Activated CD4-positive, alpha-beta T cell treated with anti-CD3 and anti-CD28 coated beads, Interleukin-2, amount 10 ng/mL, durations not matched to agents 7 days and 5 days (primary cell): ENCODE measurements around the gene NEDD4. TPM values are rescaled to one million over a fixed set of nuclear protein-coding genes. Genes with fewer than 3 reads are reported as not detected.
"Not testable (repeated sequence)": the region's sequence is repeated elsewhere in the genome, so short reads cannot be mapped to it uniquely, and the experiment has no call there.

Source experiments
- CTCF ChIA-PET: fragments of 350-600 bp; sonication (Branson Sonifier 250); formaldehyde crosslinking; loops from one replicate; lab custom pipeline; 2021; ENCODE audit warnings: antibody characterized with exemption; lab: Charles Lee
- POLR2A ChIA-PET: fragments of 350-600 bp; sonication (Branson Sonifier 250); formaldehyde crosslinking; loops from one replicate; lab custom pipeline; 2021; ENCODE audit warnings: antibody characterized with exemption; lab: Charles Lee
- DNase-seq: peaks from one replicate; pipeline ENCODE4 v3.0.0-alpha.2; 2020
- H3K27ac Mint-ChIP-seq: one replicate; pipeline ENCODE4 v1.8.0; 2021; ENCODE audit warnings: mild to moderate bottlenecking, moderate library complexity, mixed read lengths
- H3K27me3 Mint-ChIP-seq: one replicate; pipeline ENCODE4 v1.8.0; 2021; ENCODE audit warnings: mixed read lengths
- H3K36me3 Mint-ChIP-seq: one replicate; pipeline ENCODE4 v1.8.0; 2021; ENCODE audit warnings: low read depth, mixed read lengths
- H3K4me1 Mint-ChIP-seq: one replicate; pipeline ENCODE4 v1.8.0; 2021; ENCODE audit warnings: mixed read lengths
- H3K4me3 Mint-ChIP-seq: one replicate; pipeline ENCODE4 v1.8.0; 2021; ENCODE audit warnings: mild to moderate bottlenecking, moderate library complexity, mixed read lengths
- H3K9me3 Mint-ChIP-seq: one replicate; pipeline ENCODE4 v1.8.0; 2021; ENCODE audit warnings: mixed read lengths
- total RNA-seq, 2 experiments: library from RNA; stranded (reverse); gene quantifications; one replicate each; pipeline ENCODE4 v1.2.3, GENCODE V29; 2021

Gene NEDD4
- total RNA-seq, 2 experiments from 2014 or later: 8.7 to 11.1 TPM

DNA sequence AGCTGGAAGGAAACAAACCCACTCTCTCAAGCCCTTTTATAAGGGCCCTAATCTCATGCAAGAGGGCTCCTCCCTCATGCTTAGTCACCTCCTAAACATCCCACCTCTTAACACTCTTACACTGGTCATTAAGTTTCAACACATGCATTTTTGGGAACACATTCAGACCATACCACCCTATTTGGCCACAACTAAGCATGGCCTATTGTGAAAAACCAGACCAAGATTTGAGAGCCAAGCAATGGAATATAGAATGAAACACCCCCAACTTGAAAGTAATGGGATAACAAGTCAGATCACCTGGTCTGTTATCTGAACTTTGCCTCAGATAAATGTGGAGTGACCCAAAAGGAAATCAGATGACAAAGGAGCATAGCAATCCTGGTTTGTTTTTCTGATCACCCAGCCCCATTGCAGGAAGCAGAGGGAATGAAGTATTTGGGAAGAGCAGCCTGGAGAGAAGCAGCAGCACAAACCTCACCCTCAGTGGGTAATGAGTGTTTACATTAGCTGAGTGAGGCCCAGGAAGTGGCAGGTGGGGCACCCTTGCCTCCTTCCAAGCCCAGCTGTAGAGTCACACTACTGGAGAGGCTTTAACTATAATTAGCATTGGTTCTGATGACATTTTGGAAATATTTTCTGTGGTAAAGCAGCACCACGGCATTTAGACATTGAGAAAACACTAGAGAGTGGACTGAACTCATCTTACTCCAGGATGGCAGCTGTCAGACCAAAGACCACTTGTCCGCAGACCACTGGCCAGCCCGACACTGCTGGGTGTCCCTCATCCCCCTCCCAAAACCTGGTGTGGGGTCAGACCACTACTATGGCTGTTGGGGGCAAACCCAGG lies 201.6 kb downstream of the NEDD4 start:
- peaks cover 4% of the 10 kb centered on the region for H3K27me3 Mint-ChIP-seq
- H3K27ac Mint-ChIP-seq: no peak overlapping the region
- no peaks in the 10 kb centered on the region for H3K4me1 Mint-ChIP-seq
- POLR2A ChIA-PET: no interaction called here
- no peak overlapping the region for H3K4me3 Mint-ChIP-seq
- H3K9me3 Mint-ChIP-seq: peaks cover 3% of the 10 kb centered on the region
- H3K36me3 Mint-ChIP-seq: no peaks in the 10 kb centered on the region
- no peak for DNase-seq
- CTCF ChIA-PET: interaction anchor here (0.6 kb wide), 1 partner anchor 279 kb away, joined by 3 read pairs; no protein-coding TSS in a partner anchor

- H3K4me1 Mint-ChIP-seq: no peaks in the 10 kb centered on the region
- H3K9me3 Mint-ChIP-seq: peaks cover 3% of the 10 kb centered on the region
- POLR2A ChIA-PET: no interaction called here
- no peak overlapping the region for H3K4me3 Mint-ChIP-seq
- peaks cover 5% of the 10 kb centered on the region for H3K27me3 Mint-ChIP-seq
- DNase-seq: peak; percentile 61
- no peaks in the 10 kb centered on the region for H3K36me3 Mint-ChIP-seq
- CTCF ChIA-PET: interaction anchor here (1.2 kb wide), 1 partner anchor 22 kb away, joined by 3 read pairs; no protein-coding TSS in a partner anchor
- no peak overlapping the region for H3K27ac Mint-ChIP-seq
These were observed 204.2 kb downstream of the NEDD4 start for GRCh38 chr15:55789066-55789660.

- Mint-ChIP-seq H3K27ac (no peak overlapping the region), H3K27me3 (peaks cover 5% of the 10 kb centered on the region), H3K4me3 (no peak overlapping the region), H3K4me1 (no peaks in the 10 kb centered on the region), H3K36me3 (no peaks in the 10 kb centered on the region), H3K9me3 (no peaks in the 10 kb centered on the region)
- ChIA-PET POLR2A (no interaction called here), CTCF (no interaction called here)
- no peak for DNase-seq
These were observed 207.1 kb downstream of the NEDD4 start for GRCh38 chr15:55786341-55786740.

DNA sequence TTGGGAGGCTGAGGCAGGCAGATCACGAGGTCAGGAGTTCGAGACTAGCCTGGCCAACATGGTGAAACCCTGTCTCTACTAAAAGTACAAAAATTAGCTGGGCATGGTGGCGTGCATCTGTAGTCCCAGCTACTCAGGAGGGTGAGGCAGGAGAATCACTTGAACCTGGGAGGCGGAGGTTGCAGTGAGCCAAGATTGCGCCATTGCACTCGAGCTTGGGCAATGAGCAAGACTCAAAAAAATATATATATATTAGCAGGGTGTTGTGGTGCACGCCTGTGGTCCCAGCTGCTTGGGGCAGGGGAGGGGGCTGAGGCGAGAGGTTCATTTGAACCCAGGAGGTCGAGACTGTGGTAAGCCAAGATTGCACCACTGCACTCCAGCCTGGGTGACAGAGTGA lies 207.8 kb downstream of the NEDD4 start:
- H3K9me3 Mint-ChIP-seq, DNase-seq: not testable (repeated sequence)

GRCh38 chr15:55784286-55784685 lies 209.1 kb downstream of the NEDD4 start:
- H3K36me3 Mint-ChIP-seq: no peaks in the 10 kb centered on the region
- ChIA-PET POLR2A (no interaction called here), CTCF (interaction anchor here (2.5 kb wide), 1 partner anchor 9 kb away, joined by 7 read pairs; no protein-coding TSS in a partner anchor)
- no peak for DNase-seq
- H3K4me3 Mint-ChIP-seq: no peak overlapping the region
- H3K27ac Mint-ChIP-seq: no peak overlapping the region
- peaks cover 5% of the 10 kb centered on the region for H3K27me3 Mint-ChIP-seq
- H3K4me1 Mint-ChIP-seq: no peaks in the 10 kb centered on the region
- no peaks in the 10 kb centered on the region for H3K9me3 Mint-ChIP-seq

More for the DNA sequence above, 207.8 kb downstream of the NEDD4 start:
- H3K27ac Mint-ChIP-seq, H3K36me3 Mint-ChIP-seq, POLR2A ChIA-PET, H3K4me1 Mint-ChIP-seq, H3K27me3 Mint-ChIP-seq, CTCF ChIA-PET, H3K4me3 Mint-ChIP-seq: not testable (repeated sequence)

- Mint-ChIP-seq H3K4me3 (no peak overlapping the region), H3K36me3 (no peaks in the 10 kb centered on the region), H3K4me1 (no peaks in the 10 kb centered on the region), H3K9me3 (no peaks in the 10 kb centered on the region), H3K27me3 (peaks cover 10% of the 10 kb centered on the region), H3K27ac (no peak overlapping the region)
- ChIA-PET POLR2A (no interaction called here), CTCF (interaction anchor here (2.5 kb wide), 1 partner anchor 8 kb away, joined by 7 read pairs; no protein-coding TSS in a partner anchor)
- DNase-seq: no peak
These were observed 210.5 kb downstream of the NEDD4 start for GRCh38 chr15:55782901-55783300.

DNA sequence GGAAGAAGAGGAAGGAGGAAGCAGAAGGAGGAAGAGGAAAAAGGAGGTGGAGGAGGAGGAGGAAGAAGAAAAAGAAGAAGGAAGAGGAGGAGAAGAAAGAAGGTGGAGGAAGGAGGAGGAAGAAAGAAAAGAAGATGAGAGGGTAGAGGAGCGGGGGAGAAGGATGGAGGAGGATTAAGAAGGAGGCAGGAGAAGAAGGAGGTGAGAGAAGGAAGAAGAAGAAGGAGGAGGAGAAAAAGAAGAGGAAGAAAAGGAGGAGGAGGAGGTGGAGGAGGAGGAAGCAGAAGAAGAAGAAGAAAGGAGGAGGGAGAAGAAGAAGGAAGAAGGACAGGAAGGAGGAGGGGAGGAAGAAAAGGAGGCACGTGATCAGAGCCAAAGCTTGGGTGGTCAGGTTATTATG lies 213.1 kb downstream of the NEDD4 start:
- H3K9me3 Mint-ChIP-seq: no peaks in the 10 kb centered on the region
- ChIA-PET POLR2A (no interaction called here), CTCF (interaction anchor here (0.6 kb wide), 1 partner anchor 12 kb away, joined by 3 read pairs; no protein-coding TSS in a partner anchor)
- no peaks in the 10 kb centered on the region for H3K36me3 Mint-ChIP-seq
- no peak for DNase-seq
- H3K4me3 Mint-ChIP-seq: no peak overlapping the region
- H3K4me1 Mint-ChIP-seq: no peaks in the 10 kb centered on the region
- no peak overlapping the region for H3K27ac Mint-ChIP-seq
- H3K27me3 Mint-ChIP-seq: peaks cover 14% of the 10 kb centered on the region

GRCh38 chr15:55778932-55779331 lies 214.5 kb downstream of the NEDD4 start:
- Mint-ChIP-seq H3K36me3 (no peaks in the 10 kb centered on the region), H3K4me3 (no peak overlapping the region), H3K27me3 (peaks cover 14% of the 10 kb centered on the region), H3K27ac (no peak overlapping the region), H3K9me3 (no peaks in the 10 kb centered on the region), H3K4me1 (no peaks in the 10 kb centered on the region)
- POLR2A ChIA-PET: no interaction called here
- CTCF ChIA-PET: interaction anchor here (0.8 kb wide), 1 partner anchor 253 kb away, joined by 3 read pairs; no protein-coding TSS in a partner anchor
- DNase-seq: no peak
